Caco-2 (cell line): Measurements from ENCODE around the gene EXOC2. TPM values are rescaled to one million over a fixed set of nuclear protein-coding genes. Genes with fewer than 3 reads are reported as not detected.

Experiments
- BruUV-seq: library from RNA; stranded (reverse); fragments of 400-500 nt; replicated peaks from 2 replicates; lab custom pipeline; 2021; lab: Mats Ljungman, UMichigan
- CTCF ChIA-PET: fragments of 300-600 bp; sonication (Branson Sonifier 250); formaldehyde crosslinking; loops from one replicate; lab custom pipeline; 2022; ENCODE audit warnings: antibody characterized with exemption; lab: Charles Lee
- POLR2A ChIA-PET: fragments of 300-600 bp; sonication (Branson Sonifier 250); formaldehyde crosslinking; loops from one replicate; lab custom pipeline; 2022; ENCODE audit warnings: antibody characterized with exemption; lab: Charles Lee
- DNase-seq, 2 experiments: peaks; one replicate each; pipeline versions ENCODE4 v3.0.0 to v3.0.0-alpha.2; 2020 to 2022
- H3K27me3 ChIP-seq: replicated peaks from 2 replicates; pipeline ENCODE4 v1.6.0; 2011; ENCODE audit warnings: low read length; ENCODE audit not compliant: control insufficient read depth, insufficient read depth
- H3K36me3 ChIP-seq: 2 replicates; pipeline ENCODE4 v1.5.1; 2011; ENCODE audit warnings: low read length; ENCODE audit not compliant: control insufficient read depth, insufficient read depth
- H3K4me1 ChIP-seq: fragments of 250-450 bp; sonication (Bioruptor Pico); 2 replicates; pipeline ENCODE4 v1.5.1; 2020; ENCODE audit warnings: mild to moderate bottlenecking
- H3K4me3 ChIP-seq: 2 replicates; pipeline ENCODE4 v1.5.1; 2011; ENCODE audit warnings: low read depth, mild to moderate bottlenecking, control low read depth, low read length
- H3K9me3 ChIP-seq: fragments of 250-450 bp; sonication (Bioruptor Pico); 2 replicates; pipeline ENCODE4 v1.5.1; 2020; ENCODE audit warnings: mild to moderate bottlenecking, moderate library complexity
- H3K27ac Mint-ChIP-seq: one replicate; pipeline ENCODE4 v1.8.0; 2022; ENCODE audit warnings: mixed read lengths; ENCODE audit not compliant: unreplicated experiment
- H3K27me3 Mint-ChIP-seq: one replicate; pipeline ENCODE4 v1.8.0; 2022; ENCODE audit warnings: mixed read lengths; ENCODE audit not compliant: insufficient read depth, unreplicated experiment
- H3K36me3 Mint-ChIP-seq: one replicate; pipeline ENCODE4 v1.8.0; 2022; ENCODE audit warnings: mild to moderate bottlenecking, mixed read lengths; ENCODE audit not compliant: insufficient read depth, unreplicated experiment
- H3K4me1 Mint-ChIP-seq: one replicate; pipeline ENCODE4 v1.8.0; 2022; ENCODE audit warnings: low read depth, mixed read lengths; ENCODE audit not compliant: unreplicated experiment
- H3K4me3 Mint-ChIP-seq: one replicate; pipeline ENCODE4 v1.8.0; 2022; ENCODE audit warnings: mild to moderate bottlenecking, moderate library complexity, mixed read lengths; ENCODE audit not compliant: unreplicated experiment
- H3K9me3 Mint-ChIP-seq: one replicate; pipeline ENCODE4 v1.8.0; 2022; ENCODE audit warnings: mixed read lengths; ENCODE audit not compliant: unreplicated experiment
- CTCF ChIP-seq, 2 experiments: fragments of 200-600 bp in 1 of 2; IDR thresholded peaks; 1 replicate in 1 of 2; 2 replicates in 1 of 2; pipeline versions ENCODE4 v1.5.1 to v1.8.0; 2011 to 2022; ENCODE audit warnings: antibody characterized with exemption in 1 of 2, control low read depth in 1 of 2, inconsistent platforms in 1 of 2, low read depth in 1 of 2, low read length in 1 of 2, mild to moderate bottlenecking in 1 of 2, moderate library complexity in 1 of 2; ENCODE audit not compliant: insufficient read depth in 1 of 2, severe bottlenecking in 1 of 2, unreplicated experiment in 1 of 2
- intact Hi-C: fragments of 100-400 bp; cut with micrococcal nuclease; formaldehyde crosslinking; loops from one replicate; pipeline ENCODE4 v1.10.0; 2022; ENCODE audit not compliant: unreplicated experiment
- total RNA-seq: library from RNA; stranded (reverse); gene quantifications from 2 replicates; pipeline ENCODE4 v1.2.3, GENCODE V29; 2022

EXOC2 gene
- total RNA-seq, 1 experiment from 2014 or later: 21.4 TPM

GRCh38 chr6:622462-622861, 70.5 kb downstream of the EXOC2 start:
- POLR2A ChIA-PET: no interaction called here
- no peak overlapping the region for H3K4me3 Mint-ChIP-seq

GRCh38 chr6:621931-622330, 71.0 kb downstream of the EXOC2 start:
- BruUV-seq: no TSS peak
- peaks cover 6% of the 10 kb centered on the region for H3K4me1 Mint-ChIP-seq
- Histone ChIP-seq H3K36me3 (no peaks in the 10 kb centered on the region), H3K4me3 (no peak overlapping the region), H3K4me1 (0 out of 2 replicates have a peak, but pooled peaks cover 1% of the 10 kb centered on the region), H3K9me3 (no peaks in the 10 kb centered on the region), H3K27me3 (no peaks in the 10 kb centered on the region)
- TF ChIP-seq CTCF (IDR thresholded peaks at IDR 0.05; ENCODE audit: insufficient read depth in 1 of 2, low read depth in 1 of 2, low read length in 1 of 2, severe bottlenecking in 1 of 2, unreplicated experiment in 1 of 2): no peak
- POLR2A ChIA-PET: no interaction called here
- CTCF ChIA-PET: no interaction called here
- H3K36me3 Mint-ChIP-seq: peaks cover 6% of the 10 kb centered on the region
- H3K4me3 Mint-ChIP-seq: no peak overlapping the region
- H3K27ac Mint-ChIP-seq: no peak overlapping the region
- intact Hi-C loops: no loop called here
- H3K9me3 Mint-ChIP-seq: no peaks in the 10 kb centered on the region
- no peak for DNase-seq
- H3K27me3 Mint-ChIP-seq: no peaks in the 10 kb centered on the region

More at GRCh38 chr6:622462-622861, 70.5 kb downstream of the EXOC2 start:
- Mint-ChIP-seq H3K27me3 (no peaks in the 10 kb centered on the region), H3K27ac (no peak overlapping the region), H3K4me1 (peaks cover 6% of the 10 kb centered on the region), H3K36me3 (peaks cover 6% of the 10 kb centered on the region), H3K9me3 (no peaks in the 10 kb centered on the region)
- TF ChIP-seq CTCF (IDR thresholded peaks at IDR 0.05; ENCODE audit: insufficient read depth in 1 of 2, low read depth in 1 of 2, low read length in 1 of 2, severe bottlenecking in 1 of 2, unreplicated experiment in 1 of 2): no peak
- Histone ChIP-seq H3K9me3 (no peaks in the 10 kb centered on the region), H3K27me3 (no peaks in the 10 kb centered on the region), H3K4me1 (0 out of 2 replicates have a peak, but pooled peaks cover 7% of the 10 kb centered on the region), H3K4me3 (no peak overlapping the region), H3K36me3 (no peaks in the 10 kb centered on the region)
- CTCF ChIA-PET: no interaction called here
- no TSS peak for BruUV-seq
- intact Hi-C loops: no loop called here
- no peak for DNase-seq

GRCh38 chr6:620950-621349, 72.0 kb downstream of the EXOC2 start:
- H3K4me1 ChIP-seq: no peaks in the 10 kb centered on the region
- BruUV-seq: no TSS peak
- H3K9me3 ChIP-seq: no peaks in the 10 kb centered on the region
- intact Hi-C loops: no loop called here
- no peak for TF ChIP-seq CTCF (IDR thresholded peaks at IDR 0.05; ENCODE audit: insufficient read depth in 1 of 2, low read depth in 1 of 2, low read length in 1 of 2, severe bottlenecking in 1 of 2, unreplicated experiment in 1 of 2)
- H3K4me1 Mint-ChIP-seq: peaks cover 6% of the 10 kb centered on the region
- ChIA-PET CTCF (no interaction called here), POLR2A (no interaction called here)
- no peaks in the 10 kb centered on the region for H3K27me3 Mint-ChIP-seq
- no peak overlapping the region for H3K4me3 ChIP-seq
- DNase-seq: no peak
- no peaks in the 10 kb centered on the region for H3K27me3 ChIP-seq
- no peak overlapping the region for H3K27ac Mint-ChIP-seq
- no peak overlapping the region for H3K4me3 Mint-ChIP-seq
- no peaks in the 10 kb centered on the region for H3K36me3 ChIP-seq
- H3K9me3 Mint-ChIP-seq: no peaks in the 10 kb centered on the region
- peaks cover 7% of the 10 kb centered on the region for H3K36me3 Mint-ChIP-seq
